ENCODE data around the gene ELAVL4. TPM values are rescaled to one million over a fixed set of nuclear protein-coding genes. Genes with fewer than 3 reads are reported as not detected.

ELAVL4 gene
- total RNA-seq, 2 donors from 2014 or later, result not detected

DNA sequence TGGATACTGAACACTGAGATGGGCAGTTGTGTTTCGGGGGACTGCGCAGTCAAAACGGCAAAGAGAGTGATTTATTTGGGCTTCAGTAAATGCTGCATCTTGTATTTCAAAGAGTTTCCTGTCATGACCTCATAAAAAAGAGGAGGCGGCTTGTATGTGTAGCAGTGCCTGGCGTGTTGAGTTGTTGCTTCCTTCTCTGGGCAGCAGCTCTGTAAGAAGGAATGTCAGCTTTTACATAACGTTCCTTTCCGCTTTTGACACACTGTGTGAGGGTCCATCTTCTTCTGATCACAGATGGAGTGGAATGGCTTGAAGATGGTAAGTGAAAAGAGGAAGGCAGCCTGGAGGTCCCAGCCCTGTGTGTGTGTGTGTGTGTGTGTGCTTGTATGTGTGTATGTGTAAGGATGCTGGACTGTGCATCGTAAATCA, 941 bp downstream of the ELAVL4 start:
- peaks cover 0 to 4% of the 10 kb centered on the region in 2 donors for H3K9me3 Mint-ChIP-seq
- no peaks in the 10 kb centered on the region for H3K36me3 Mint-ChIP-seq
- no peak for DNase-seq (ENCODE audit: low spot score in 2 of 2)
- no peak overlapping the region for H3K27ac Mint-ChIP-seq
- peak in 1 of 2 donors; percentile 22 for ATAC-seq

DNA sequence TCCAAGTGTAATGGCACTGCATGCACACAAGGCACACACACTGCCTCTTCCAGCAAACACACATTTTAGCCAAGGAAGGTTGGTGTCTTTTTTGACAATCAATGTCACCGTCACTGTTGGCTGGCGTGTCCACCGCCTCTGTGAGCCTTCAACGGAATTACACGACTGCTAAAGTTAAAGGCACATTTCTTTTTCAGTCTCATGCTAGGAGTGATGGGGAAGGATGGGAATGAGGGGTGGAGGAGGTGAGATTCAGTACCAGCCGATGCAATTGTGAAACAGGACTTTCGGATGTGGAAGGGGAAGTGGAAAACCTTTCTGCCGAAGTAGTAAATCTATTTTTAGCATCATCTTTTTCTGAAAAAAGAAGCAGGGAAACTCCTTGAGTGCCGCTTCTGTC, 1.4 kb downstream of the ELAVL4 start:
- Mint-ChIP-seq H3K27ac (no peak overlapping the region), H3K36me3 (no peaks in the 10 kb centered on the region), H3K9me3 (peaks cover 0 to 4% of the 10 kb centered on the region in 2 donors)
- DNase-seq (ENCODE audit: low spot score in 2 of 2) (no peak), ATAC-seq (no peak)

DNA sequence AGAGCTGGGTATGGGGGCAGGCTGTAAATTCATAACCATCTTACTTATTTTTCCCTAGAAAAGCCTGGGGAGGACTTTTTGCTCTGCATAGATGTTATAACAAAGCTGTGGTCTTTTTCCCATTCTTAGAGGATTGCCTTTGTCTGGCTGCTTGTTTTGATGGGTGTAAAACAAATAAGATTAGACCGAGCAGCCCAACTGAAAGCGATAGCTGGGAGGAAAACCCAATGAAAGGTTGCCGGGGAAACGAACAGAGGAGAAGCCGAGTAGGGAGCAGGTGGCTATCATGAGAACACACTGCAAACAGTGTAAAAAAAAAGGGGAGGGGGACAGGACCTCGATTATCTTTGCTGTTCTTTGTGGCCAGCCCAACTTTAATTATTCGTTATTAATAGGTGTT, 1.9 kb downstream of the ELAVL4 start:
- Mint-ChIP-seq H3K36me3 (no peaks in the 10 kb centered on the region), H3K9me3 (peaks cover 0 to 4% of the 10 kb centered on the region in 2 donors), H3K27ac (no peak overlapping the region)
- ATAC-seq (no peak), DNase-seq (ENCODE audit: low spot score in 2 of 2) (no peak)

DNA sequence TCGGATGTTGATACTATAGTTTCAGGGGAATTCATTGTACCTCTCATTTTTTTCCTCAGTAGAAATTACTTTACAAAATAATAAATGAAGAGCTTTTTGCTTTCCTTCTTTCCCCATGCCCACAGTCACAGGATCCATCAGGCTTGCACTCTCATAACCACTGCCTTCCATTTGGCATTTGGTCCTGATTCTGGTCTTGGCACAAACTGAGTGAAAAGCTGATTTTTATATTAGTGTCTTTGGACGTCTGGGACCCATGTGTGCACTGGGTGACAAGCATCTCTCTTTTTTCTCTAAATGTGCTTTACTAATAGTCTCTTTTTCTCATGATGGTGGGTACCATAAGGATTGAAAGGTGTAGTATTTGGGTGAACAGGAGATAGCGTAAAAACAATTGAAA, 2.8 kb downstream of the ELAVL4 start:
- H3K36me3 Mint-ChIP-seq, result no peaks in the 10 kb centered on the region
- DNase-seq (ENCODE audit: low spot score in 2 of 2) (no peak), ATAC-seq (no peak)
- H3K27ac Mint-ChIP-seq, result no peak overlapping the region
- H3K9me3 Mint-ChIP-seq, result peaks cover 0 to 4% of the 10 kb centered on the region in 2 donors

DNA sequence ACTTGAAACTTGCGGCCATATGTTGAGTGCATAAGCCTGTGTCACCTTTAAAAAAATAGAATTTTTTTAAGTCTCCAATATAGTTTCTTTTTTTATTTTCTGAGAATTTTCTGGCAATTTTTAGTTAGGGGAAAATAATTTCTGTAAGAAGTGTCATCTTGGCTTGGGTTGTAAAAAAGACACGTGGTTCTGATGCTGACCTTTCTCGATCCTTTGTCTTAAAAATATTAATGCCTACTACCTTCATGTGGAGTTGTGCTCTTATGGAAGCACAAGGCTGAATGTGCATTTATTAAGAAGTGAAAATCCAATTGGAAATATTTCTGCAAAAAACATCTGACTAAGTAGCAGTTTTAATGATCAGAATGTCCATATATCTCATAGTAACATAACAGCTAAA, 3.5 kb downstream of the ELAVL4 start:
- DNase-seq (ENCODE audit: low spot score in 2 of 2), result no peak
- ATAC-seq, result no peak
- Mint-ChIP-seq H3K9me3 (peaks cover 0 to 4% of the 10 kb centered on the region in 2 donors), H3K36me3 (no peaks in the 10 kb centered on the region), H3K27ac (no peak overlapping the region)

DNA sequence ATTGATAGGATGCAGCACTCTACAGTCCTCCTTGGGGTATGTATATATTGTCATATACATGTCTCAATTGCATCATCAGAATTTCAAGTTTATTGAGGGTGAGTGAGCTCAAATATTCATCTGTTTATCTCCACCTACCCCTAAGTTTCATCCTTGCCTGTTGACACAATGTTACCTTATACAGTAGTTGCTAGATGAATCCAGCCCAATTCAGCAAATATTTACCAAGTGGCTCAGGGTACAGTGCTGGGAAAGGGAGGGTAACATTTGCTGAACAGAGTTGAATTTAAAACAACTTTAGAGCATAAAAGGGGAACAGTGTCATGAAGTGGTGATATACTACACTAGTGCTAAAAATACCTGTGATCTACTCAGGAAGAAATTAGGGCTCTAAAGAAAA, 14.4 kb downstream of the ELAVL4 start:
- Mint-ChIP-seq H3K36me3 (no peaks in the 10 kb centered on the region), H3K27ac (no peak overlapping the region), H3K9me3 (no peaks in the 10 kb centered on the region)
- no peak for ATAC-seq
- DNase-seq (ENCODE audit: low spot score in 2 of 2), result no peak

DNA sequence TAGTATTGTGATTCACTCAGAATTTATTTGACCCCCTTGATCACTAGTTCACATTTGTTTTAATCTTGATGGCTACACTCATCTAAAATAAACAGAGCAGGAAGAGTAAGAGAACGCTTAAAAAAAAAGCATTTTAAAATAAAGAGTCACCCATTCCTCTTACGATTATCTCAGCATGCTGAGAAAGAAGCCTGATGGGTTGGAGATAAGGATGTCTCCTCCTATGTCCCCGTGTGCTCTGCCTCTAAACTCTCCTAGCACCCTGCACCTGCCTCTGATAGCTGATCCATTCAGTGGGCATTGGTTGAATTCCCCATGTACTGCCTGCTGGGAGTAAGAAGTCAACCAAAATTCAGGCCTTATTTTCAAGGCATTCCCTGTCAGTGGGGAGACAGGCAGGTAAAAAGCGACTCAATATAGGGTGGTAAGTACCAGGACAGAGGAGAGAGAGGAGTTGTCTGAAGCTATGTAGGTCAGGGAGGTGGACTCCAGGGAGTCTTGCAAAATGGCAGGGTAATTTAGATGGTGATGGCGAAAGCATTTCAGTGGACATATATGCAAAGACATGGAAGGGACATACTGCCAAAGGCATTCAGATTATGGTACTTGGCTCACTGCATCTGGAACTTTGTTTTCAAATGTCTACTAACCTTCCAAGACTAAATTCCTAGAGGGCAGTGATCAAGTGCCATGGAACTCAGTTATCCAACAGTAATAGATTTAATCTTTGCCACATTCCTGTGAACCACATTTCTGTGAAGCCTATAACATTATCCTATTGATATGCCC, 18.4 kb downstream of the ELAVL4 start:
- ATAC-seq (no peak), DNase-seq (ENCODE audit: low spot score in 2 of 2) (no peak)
- Mint-ChIP-seq H3K27ac (no peak overlapping the region), H3K9me3 (no peaks in the 10 kb centered on the region), H3K36me3 (no peaks in the 10 kb centered on the region)

DNA sequence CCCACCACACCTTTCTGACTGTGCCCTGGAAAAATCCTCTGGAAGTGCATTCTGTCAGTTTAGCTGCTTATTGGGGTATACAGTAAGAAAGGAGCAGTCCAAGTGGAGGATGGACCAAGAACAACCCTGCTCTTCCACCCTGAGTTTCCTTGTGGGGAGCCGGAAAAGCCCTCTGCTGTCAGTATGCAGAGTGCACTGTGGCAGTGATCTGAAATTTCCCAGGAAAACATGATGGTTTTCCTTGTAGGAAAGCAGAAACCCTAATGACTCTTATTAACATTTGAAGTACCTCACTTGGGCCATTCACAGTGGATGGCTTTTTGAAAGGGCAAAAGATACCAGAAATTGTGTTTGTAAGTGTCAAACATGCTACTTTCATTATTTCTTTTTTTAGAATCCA, 20.5 kb downstream of the ELAVL4 start:
- Mint-ChIP-seq H3K27ac (no peak overlapping the region), H3K9me3 (no peaks in the 10 kb centered on the region), H3K36me3 (no peaks in the 10 kb centered on the region)
- DNase-seq (ENCODE audit: low spot score in 2 of 2) (no peak), ATAC-seq (no peak)

DNA sequence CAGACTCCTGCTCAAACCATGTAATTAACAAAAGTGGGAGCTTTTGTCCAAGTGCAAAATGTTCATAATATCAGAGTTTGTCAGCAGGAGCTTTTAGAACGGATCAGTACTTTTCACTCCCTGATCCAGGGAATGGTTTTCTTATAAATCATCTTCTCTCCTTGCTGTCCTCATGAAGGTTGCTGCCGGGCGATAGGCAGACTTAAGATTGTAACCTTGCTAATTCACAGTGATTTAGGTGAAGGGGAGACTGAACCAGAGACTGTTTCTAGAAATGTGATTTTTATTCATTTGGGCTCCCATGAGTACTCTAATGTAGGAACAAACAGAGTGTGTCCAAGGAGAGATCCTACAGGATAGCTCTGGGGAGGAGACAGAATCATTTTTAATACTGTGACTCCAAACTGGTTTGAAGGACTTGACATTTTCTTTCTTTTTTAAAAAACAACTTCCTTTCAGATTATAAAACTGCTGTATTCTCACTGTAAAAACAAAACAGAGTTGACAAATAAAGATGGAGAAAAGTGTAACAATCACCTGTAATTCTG, 23.7 kb downstream of the ELAVL4 start:
- ATAC-seq (no peak), DNase-seq (ENCODE audit: low spot score in 2 of 2) (no peak)
- H3K36me3 Mint-ChIP-seq, result no peaks in the 10 kb centered on the region
- H3K27ac Mint-ChIP-seq, result no peak overlapping the region
- no peaks in the 10 kb centered on the region for H3K9me3 Mint-ChIP-seq

DNA sequence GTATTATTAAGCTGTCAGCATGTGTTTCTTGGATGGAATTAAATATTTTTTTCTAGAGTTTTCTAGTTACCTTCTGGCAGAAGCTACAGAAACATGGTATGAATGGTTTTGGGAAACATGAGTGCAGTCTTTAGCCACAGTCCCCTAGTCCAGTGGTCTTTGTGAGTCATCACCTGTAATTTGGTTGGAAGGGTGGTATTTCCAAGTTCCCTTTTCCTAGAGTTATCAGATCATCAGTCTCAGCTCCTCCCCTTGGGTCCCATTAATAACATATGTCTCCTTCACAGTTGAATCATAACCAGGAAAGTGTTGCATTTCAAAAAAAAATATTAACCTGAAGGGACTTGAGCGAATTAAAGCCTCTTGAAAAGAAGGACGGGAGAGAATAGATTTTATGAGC, 27.0 kb downstream of the ELAVL4 start:
- DNase-seq (ENCODE audit: low spot score in 2 of 2) (no peak), ATAC-seq (no peak)
- Mint-ChIP-seq H3K9me3 (no peaks in the 10 kb centered on the region), H3K27ac (no peak overlapping the region), H3K36me3 (no peaks in the 10 kb centered on the region)

DNA sequence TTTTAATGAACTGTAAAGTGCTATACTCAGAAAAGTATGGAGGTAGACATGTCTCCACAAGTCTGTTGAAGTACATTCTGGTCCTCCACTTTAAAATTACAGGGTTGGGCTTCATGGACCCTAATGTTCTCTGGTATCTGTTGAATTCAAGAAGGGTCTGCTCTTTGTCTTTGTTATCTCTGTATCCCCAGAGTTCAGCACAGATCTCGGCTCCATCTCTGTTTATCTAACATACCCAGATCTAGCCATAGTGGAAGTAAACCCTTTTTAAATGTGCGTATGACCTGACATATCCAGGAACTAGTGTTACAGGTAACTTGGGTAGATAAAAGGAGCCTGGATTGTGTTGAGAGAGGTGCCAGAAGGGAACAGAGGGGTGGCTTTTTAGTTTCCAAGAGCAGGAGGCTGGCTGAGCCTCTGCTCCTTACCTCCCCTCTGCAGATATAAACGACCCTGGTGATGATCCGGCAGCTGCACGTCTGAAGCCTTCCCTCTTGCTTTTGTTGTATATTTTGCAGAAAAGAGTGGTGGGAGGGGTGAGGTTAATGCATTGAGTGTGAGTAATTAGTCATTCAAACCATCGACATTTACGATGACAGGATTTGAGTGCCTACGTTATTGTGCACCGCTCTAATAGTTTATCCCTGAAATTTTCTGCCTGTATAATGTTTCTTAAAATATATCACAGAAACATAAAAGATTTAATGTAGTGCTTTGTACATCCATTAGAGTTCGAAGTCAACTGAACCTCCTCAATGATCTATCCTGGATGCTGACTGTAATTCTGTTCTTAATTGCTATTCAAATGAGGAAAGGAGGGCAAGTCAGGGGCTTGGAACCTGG, 30.8 kb downstream of the ELAVL4 start:
- ATAC-seq, result no peak
- Mint-ChIP-seq H3K27ac (no peak overlapping the region), H3K9me3 (no peaks in the 10 kb centered on the region), H3K36me3 (no peaks in the 10 kb centered on the region)
- no peak for DNase-seq (ENCODE audit: low spot score in 2 of 2)

DNA sequence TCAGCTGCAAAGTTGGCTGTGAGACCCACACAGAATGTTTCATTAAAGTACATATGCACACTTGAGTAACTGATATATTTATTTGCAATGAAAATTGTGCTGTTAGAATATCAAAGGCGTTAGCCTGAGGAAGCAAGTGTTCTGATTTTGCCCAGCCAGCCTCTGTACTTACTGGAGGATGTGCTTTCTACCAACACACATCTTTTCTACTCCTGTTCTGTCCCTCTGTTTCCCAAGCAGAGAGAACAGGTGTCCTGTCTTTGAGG, 31.4 kb downstream of the ELAVL4 start:
- ATAC-seq (no peak), DNase-seq (ENCODE audit: low spot score in 2 of 2) (no peak)
- Mint-ChIP-seq H3K36me3 (no peaks in the 10 kb centered on the region), H3K27ac (no peak overlapping the region), H3K9me3 (no peaks in the 10 kb centered on the region)

DNA sequence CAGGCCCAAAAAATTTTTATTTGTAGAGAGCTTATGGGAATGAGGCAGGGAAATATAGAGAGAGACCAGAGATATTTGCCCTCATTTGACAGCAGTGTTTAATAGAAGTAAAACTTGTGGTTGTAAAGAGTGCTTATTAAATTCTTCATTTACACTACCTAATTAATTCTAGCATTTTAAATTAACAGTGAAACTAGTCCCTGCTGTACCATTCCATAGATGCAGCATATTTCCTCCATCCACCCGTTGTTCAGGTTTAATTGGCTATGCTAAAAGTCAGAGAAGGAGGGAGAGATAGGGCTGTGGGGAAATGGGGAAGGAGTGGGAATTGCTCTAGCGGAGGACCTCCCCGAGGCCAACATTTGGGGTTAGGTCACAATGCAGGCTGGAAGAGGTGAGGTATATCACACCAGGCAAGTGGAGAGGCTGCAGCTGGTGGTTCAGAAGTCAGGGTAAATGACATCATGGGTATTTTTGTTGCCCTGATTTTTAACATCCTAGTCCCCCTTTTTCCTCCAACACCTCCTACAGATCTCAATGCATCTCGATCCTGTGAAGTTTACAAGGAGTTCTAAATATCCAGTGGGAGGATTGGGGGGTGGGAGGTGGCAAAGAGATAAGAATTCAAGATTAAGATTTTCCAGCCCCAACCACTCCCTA, 38.6 kb downstream of the ELAVL4 start:
- Mint-ChIP-seq H3K9me3 (no peaks in the 10 kb centered on the region), H3K36me3 (no peaks in the 10 kb centered on the region), H3K27ac (no peak overlapping the region)
- ATAC-seq (no peak), DNase-seq (ENCODE audit: low spot score in 2 of 2) (no peak)

DNA sequence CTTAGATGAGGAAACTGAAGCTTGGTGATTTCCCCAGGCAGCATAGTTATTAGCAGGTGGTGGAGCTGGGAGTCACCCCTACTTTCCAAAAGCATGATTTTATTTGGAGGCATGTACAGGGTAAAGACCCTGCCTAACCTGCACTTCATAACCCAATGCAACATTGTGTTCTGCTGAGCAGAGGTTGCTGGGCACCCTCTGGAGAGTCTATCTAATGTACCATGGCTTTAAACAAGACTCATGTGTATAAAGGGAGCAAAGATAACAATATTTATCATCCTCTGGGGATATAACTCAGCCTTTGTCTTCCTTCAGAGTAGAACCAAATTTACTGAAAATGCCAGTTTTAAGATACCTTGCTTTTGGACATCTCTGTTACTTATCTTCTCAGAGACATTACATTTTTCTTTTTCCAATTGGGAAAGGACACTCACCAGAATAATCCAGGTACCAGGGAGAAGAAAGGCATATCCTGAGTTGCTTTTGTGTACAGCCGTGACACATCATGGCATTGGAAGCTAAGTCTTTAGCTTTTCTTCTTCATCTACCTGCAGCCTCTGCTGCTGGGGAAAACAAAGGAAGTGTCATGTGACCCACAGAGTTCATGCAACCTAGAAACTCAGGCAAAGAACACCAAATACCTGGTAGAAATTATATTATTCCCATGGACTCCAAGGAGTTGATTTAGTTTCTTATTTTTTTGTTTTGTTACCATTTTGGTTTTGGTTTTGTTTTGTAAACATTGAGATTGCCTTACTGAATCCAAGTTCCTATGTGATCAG, 39.6 kb downstream of the ELAVL4 start:
- no peak for DNase-seq (ENCODE audit: low spot score in 2 of 2)
- Mint-ChIP-seq H3K27ac (no peak overlapping the region), H3K36me3 (no peaks in the 10 kb centered on the region), H3K9me3 (no peaks in the 10 kb centered on the region)
- no peak for ATAC-seq

DNA sequence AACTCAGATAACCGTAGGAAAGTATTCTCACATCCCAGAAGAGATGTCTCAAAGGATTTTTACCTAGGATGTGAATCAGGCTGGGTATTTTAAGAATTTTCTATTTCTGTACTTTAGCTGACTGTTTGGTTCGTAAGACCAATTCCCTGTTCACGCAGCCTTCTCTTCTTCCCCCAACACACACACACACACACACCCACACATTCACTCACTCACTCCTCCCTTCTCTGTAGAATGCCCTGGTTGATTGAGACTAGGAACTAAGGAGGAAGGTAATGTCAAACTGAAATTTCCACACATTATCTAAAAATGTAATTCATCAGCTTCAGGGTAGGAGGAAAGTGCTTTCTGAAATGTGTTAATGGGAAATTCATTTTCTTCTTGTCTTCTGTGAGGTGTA, 43.5 kb downstream of the ELAVL4 start:
- no peak overlapping the region for H3K27ac Mint-ChIP-seq
- ATAC-seq, result no peak
- H3K36me3 Mint-ChIP-seq, result no peaks in the 10 kb centered on the region

DNA sequence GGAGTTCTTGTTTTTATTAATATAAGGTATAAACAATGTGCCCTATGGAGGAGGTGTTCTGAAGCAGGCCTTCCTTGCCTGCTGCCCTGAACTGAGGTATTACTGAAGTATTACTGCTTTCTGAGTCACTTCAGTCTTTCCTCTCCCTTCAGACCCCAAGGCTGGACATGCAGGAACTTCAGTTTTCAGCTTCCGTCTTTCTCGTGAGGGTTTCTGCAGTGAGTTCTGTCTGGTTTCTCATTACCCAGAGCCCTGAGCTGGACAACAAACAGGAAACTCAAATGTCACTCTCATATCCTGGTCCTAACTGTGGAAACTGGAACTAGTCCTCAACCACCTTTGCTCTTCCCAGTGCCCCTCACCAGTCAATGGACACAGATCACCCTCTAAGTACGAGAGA, 46.8 kb downstream of the ELAVL4 start:
- DNase-seq (ENCODE audit: low spot score in 2 of 2) (no peak), ATAC-seq (no peak)
- H3K36me3 Mint-ChIP-seq, result no peaks in the 10 kb centered on the region
- no peak overlapping the region for H3K27ac Mint-ChIP-seq
- H3K9me3 Mint-ChIP-seq, result peaks cover 4 to 5% of the 10 kb centered on the region in 2 donors

More for the DNA sequence above, 43.5 kb downstream of the ELAVL4 start:
- no peak for DNase-seq (ENCODE audit: low spot score in 2 of 2)
- peaks cover 0 to 5% of the 10 kb centered on the region in 2 donors for H3K9me3 Mint-ChIP-seq

All from activated naive CD4-positive, alpha-beta T cell treated with anti-CD3 and anti-CD28 coated beads, Interleukin-2, amount 50 U/mL, for 72 hours (primary cell).